DMS79 (cell line): Measurements from ENCODE around the gene SLC22A31.
"Not testable (repeated sequence)": the region's sequence is repeated elsewhere in the genome, so short reads cannot be mapped to it uniquely, and the experiment has no call there.

Source experiments
- DNase-seq: peaks from one replicate; lab custom pipeline; 2025; lab: John Stamatoyannopoulos, UW

SLC22A31 gene

DNA sequence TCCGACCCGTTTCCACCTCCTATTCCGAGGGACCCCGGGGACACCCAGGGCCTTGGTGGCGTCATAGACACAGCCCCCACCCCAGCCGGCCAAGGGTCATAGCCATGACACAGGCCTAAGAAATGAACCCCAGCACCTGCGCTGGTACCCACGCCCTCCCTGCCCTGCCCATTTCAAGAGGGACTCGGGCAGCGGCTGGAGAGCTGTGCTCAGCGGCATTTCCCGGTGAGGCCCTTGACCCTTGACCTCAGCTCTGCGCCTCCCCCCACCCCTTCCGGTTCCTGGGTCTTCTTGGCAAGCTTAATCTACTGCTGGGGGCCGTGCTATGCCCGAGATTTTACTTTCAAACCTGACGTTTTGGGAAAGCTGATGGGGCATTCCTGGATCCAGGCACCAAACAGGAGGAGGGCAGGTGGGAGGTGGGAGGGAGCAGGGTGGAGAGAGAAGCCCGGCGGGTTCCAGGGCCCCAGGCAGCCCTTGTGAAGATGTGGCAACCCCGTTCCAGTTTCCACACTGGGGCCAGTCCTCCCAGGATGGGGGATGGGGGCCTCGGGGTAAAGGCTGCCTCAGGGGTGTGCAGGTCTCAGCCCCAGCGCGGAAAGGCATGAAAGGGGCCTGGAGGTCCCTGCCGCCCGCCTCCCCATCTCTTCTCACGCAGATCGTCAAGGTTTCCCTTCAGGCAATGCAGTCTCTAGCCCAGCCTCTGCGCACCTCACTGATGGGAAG, at the start of gene SLC22A31:
TSS of gene SLC22A31 (minus strand) at position 414 of the 726 bp plus-strand sequence. CDS start at position 378, 36 bp downstream.
- no peak for DNase-seq

DNA sequence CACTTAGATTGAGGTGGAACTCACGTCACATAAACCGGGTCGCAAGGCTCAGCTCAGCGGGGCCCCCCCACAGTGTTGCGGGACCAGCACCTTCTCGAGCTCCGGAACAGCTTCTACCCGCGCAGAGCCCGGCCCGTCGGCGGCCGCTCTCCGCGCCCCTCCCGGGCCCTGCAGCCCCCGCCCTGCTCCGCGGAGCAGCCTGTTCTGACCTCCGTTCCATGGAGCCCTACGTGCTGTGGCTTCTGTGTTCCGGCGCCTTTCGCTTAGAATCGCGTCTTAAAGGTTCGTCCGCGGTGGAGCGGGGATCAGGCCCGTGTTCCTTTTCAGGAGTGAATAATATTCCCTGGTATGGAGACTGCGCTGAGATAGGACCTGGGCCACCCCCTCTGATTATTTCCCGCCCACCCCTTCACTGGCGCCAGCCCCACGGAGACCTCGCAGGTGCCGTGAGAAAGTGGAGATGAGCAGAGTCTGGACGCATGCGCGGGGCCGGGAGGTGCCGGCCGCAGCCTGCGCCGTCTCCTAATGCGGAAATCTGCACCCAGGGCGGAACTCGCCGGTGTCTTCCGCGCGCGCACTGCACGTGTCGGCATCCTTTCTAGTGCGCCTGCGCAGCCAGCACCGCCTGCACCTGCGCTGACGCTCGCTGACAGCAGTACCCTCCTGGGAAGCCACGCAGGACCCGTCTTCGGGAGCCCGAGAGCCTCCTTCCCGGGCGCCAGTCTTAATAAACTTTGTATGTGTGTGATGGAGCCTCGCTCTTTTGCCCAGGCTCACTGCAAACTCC, 48.1 kb upstream of the SLC22A31 start:
- no peak for DNase-seq

DNA sequence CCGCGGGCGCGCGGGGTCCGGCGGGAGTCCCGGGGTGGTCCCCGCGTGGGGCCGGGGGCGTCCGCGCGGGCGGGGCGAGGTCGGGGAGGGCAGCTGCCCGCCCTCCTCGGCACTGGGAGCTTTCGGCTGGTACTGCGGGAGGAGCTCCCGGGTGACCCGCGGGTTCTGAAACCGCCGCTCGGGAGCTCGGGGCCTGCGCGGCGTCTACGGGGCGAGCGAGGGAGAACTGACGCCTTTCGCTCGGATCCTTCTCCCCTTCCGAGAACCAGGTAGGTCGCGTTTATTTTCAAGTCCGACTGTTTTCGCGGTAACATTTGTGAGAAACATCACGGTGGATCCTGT, 47.4 kb upstream of the SLC22A31 start:
- DNase-seq, result not testable (repeated sequence)

DNA sequence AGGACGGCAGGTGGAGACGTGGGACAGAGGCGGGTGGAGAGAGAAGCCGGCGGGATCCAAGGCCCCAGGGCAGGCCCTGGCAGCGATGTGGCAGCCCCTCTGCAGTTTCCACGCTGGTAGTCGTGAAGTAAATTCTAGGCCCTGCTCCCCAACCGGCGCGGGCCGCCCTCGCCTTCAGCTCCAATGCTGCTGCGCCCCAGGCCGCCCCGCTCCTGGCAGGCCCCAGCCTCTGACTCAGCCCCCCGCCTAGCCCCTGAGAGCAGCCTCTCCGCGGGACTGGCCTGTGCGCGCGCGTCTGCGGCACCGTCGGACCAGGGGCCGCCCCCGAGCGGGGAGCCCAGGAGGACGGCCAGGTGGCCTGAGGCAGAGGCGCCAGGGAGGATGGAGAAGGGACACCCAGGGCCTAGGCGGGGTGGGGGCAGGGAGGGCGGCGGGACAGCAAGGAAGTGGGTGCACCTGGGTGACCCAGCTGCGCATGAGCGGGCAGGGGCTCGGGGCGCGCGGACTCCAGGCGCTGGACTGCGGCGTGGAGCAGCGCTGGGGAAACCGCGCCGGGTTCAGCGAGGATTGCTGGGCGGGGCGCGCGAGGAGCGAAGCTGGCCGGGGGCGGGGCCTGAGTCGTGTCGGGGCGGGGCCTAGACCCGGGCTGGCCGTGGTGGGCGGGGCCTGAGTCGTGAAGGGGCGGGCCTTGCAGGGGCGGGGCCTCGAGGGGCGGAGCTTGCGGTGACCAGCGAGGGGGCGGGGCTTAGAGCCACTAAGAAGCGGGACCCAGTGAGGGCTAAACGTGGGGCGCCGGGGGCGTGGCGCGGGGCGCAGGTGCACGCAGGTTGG, 46.8 kb upstream of the SLC22A31 start:
- no peak for DNase-seq

DNA sequence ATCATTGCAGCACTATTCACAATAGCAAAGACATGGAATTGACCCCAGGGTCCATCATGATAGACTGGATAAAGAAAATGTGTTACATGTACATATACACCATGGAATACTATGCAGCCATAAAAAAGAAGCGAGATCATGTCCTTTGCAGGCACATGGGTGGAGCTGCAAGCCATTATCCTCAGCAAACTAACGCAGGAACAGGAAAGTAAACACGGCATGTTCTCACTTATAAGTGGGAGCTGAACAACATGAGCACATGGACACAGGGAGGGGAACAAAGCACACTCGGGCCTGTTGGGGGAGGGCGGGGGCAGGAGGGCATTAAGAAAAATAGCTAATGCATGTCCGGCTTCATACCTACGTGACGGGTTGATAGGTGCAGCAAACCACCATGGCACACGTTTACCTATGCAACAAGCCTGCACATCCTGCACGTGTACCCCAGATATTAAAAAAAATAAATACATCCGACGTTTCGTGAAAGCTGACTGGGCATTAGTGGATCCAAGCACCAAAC, 46.1 kb upstream of the SLC22A31 start:
- no peak for DNase-seq

DNA sequence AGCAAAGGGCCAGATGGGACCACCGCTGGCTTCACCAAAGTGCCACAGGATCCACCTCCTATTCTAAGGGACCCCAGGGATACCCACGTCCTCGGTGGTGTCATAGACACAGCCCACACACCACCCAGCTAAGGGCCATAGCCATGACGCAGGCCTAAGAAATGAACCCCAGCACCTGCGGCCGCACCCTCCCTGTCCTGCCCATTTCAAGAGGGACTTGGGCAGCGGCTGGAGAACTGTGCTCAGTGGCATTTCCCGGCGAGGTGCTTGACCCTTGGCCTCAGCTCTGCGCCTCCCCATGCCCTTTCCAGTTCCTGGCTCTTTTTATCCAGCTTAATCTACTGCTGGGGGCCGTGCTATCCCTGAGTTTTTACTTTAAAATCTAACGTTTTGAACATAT, 44.4 kb upstream of the SLC22A31 start:
- no peak for DNase-seq

DNA sequence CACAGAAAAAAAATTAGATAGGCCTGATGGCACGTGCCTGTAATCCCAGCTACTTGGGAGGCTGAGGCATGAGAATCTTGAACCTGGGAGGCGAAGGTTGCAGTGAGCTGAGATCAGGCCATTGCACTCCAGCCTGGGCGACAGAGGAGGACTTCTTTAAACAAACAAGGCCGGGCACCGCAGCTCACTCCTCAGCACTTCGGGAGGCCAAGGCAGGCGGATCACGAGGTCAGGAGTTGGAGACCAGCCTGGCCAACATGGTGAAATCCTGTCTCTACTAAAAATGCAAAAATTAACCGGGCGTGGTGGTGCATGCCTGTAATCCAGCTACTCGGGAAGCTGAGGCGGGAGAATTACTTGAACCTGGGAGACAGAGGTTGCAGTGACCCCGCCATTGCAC, 43.9 kb upstream of the SLC22A31 start:
- not testable (repeated sequence) for DNase-seq

DNA sequence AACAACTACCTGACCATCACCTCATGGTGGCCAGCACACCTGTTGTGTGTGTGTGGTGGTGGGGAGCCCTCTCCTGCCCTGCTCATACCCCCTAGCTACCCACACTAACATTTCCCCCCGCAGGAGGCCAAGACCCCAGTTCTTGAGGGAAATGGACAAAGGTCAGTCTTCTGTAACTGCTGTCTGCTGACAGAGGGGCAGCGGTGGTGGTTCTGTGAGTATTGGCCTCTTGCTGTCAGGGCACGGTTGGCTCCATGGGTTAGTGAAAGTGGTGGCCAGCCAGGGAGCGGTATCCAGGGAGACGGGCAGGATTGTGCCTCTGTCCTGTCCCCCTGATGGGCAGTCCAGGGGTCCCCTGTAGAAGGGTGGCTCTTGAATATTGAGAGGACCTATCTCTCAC, 43.3 kb upstream of the SLC22A31 start:
- DNase-seq, result no peak

DNA sequence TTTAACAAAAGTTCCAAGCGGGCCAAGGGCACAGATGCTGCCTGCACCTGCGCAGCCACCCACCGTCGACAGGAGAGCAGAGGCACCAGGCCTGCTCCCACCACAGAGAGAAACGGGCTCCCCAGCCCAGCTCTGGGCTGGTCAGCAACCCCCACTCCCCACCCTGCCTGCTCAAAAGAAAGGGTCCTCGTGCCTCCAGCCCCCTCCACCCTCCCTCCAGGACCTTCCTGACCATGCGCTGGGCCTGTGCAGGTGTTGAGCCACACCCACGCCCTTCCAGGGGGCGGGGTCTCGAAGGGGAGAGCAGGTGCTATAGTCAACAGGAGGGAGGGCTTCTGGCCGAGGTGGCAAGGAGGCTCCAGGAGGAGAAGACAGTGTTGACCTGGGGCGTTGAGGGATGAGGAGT, 42.5 kb upstream of the SLC22A31 start:
- no peak for DNase-seq

DNA sequence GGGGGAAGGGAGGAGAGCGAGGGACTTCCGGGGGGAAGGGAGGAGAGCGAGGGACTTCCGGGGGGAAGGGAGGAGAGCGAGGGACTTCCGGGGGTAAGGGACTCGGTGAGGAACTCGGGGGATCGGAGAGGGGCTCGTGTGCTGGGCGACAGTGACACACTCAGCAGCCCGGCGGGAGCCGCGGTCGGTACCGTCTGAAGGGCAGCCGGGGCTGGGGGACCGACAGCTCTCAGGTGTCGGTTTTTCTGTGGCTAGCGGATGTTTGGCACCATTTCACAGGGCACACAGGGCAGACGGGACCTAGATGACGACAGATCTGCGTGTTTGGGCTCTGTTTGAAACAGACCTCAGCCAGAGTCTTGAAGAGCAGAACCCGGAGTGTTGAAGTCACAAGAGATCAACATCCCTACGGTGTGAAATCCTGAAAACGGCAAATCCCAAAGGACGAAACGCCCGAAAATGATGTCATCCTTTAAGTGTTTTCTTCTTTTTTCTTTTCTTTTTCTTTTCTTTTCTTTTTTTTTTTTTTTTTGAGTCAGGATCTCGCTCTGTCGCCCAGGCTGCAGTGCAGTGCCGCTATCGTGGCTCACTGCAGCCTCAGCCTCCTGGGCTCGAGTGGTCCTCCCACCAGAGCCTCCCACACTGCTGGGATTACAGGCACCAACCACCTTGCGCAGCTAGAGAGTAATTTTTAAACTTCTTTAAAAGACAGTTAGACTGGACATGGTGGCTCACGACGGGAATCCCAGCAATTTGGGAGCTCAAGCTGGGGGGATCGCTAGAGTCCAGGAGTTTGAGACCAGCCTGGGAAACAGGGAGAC, 41.1 kb upstream of the SLC22A31 start:
- peak; percentile 48 for DNase-seq

DNA sequence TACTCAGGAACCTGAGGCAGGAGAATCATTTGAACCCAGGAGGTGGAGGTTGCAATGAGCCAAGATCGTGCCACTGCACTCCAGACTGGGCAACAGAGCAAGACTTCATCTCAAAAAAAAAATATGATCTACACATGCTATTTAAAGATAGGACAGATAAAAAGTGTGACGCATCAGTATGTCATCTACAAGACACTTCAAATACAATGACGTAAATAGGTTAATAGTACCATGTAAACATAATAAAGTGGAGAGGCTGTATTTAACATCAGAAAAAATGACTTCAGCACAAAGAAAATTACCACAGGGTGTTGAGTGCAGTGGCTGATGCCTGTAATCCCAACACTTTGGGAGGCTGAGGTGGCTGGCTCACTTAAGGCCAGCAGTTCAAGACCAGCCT, 37.4 kb upstream of the SLC22A31 start:
- DNase-seq, result no peak

DNA sequence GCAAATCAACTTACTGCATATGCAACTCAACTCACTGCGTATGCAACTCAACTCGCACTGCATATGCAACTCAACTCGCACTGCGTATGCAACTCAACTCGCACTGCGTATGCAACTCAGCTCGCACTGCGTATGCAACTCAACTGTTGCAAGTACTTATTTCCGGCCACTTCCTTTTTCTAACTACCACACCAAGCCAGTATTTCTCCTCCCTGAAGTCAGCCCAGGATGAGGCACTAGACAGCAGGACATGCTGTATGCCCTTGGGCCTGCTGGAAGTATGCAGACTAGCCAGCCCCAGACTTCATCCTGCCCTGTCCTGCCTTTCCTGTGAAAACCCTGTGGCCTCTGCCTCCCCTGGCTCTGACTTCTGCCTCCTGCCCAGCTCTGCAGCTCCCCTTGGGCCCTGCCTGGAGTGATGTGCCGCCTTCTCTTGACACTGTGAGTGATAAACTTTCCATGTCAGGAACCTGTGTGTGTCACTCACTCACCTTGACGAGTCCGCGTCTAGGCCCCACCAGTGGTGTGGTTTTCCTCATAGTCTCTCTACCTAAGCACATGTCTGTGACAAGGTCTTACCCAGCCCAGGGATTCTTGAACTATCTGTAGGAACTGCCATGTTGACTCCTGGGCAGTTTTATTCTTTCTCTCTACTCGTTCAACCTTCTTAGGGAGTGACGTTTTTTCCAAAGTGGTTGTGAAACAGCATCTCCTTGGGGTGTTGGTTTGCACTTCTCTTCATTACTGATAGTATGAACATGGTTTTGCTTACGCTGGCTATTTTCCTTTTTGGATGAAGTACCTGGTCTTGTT, 33.5 kb upstream of the SLC22A31 start:
- no peak for DNase-seq

DNA sequence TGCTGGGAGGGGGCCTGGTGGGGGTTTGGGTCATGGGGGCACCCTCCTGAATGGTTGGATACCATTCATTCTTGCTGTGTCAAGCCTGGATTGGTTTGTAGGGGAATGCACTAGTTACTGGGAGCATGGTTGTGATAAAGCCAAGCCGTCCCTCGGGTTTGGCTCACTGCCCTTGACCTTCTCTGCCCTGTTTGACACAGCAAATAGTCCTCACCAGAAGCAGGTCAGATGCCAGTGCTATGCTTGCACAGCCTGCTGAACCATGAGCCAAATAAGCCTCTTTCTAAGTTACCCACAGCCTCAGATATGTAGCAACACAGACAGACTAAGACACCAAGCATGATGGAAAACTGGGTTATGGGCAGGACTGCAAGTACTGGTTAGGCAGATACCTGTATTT, 31.8 kb upstream of the SLC22A31 start:
- no peak for DNase-seq

DNA sequence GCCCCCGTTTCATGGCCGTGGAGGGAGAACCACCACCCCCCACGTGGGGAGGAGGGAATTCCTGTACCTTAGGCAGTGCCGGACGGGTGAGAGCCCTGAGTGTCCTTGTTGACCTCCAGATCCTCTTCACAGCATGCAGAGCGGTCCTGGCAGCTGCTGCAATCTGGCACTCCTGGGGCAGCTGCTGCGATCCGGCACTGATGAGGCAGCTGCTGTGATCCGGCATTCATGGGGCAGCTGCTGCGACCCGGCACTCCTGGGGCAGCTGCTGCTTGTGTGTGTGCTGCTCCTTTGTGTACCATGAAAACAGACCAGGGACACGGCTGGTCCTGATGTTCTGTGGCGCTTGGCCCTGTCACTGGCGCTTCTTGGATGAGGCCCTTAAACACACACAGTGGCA, 29.9 kb upstream of the SLC22A31 start:
- DNase-seq, result no peak

DNA sequence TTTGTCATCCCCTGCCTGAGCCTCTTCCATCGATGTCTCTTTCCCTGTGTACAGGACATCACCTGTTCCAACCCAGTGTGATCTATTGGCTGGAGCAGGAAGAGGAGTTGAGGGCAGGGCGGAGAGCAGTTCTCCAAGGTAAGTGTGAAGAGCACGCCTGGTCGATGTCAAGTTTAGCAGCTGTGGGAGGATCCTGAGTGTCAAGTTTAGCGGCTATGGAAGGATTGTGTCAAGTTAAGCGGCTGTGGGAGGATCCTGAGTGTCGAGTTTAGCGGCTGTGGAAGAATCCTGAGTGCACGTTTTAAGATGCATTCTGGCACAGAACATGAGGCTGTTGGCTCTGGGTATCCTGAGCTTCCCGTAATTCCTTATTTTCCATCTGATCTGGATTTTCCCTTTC, 24.3 kb upstream of the SLC22A31 start:
- DNase-seq, result no peak

DNA sequence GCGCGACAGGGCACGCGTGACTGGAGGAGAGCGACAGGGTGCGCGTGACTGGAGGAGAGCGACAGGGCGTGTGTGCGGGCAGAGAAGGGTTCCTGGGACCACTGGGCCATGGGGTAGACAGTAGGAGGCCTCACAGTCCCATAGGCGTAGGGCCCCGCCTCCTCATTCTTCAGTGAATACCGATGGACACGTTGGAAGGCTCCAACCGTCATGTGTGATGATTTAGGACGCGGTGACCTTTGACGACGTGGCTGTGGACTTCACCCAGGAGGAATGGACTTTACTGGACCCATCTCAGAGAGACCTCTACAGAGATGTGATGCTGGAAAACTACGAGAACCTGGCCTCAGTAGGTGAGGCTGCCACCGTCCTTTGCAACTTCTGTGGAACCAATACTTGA, 22.6 kb upstream of the SLC22A31 start:
- DNase-seq, result no peak

DNA sequence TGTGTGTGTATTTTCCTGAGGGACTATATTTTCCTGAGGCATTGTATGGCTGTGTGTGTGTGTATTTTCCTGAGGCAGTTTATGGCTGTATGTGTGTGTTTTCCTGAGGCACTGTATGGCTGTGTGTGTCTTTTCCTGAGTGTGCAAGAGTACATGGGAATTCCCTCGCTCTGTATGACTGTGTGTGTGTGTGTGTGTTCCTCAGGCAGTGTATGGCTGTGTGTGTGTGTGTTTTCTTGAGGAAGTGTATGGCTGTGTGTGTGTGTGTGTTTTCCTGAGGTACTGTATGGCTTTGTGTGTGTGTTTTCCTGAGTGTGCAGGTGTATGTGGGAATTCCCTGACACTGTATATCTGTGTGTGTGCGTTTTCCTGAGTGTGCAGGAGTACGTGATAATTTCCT, 21.3 kb upstream of the SLC22A31 start:
- no peak for DNase-seq

DNA sequence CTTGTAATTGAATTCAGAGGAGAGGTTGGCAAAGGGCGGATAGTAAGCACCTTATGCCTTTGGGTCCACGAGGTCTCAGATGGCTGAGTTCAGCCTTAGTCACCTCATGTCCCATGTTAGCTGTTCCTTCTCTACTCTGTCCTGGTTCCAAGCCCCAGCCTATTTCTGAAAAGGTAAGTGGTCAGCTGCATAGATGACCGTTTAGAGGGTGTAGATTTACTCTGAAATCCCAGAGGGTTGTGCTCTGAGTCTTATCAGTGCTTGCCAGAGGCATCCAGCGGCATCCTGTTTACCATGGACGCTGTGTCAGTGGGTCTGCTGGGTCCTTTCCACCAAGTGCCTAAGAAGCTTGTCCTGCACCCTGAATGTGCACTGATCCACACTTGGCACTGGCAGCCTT, 19.0 kb upstream of the SLC22A31 start:
- no peak for DNase-seq

DNA sequence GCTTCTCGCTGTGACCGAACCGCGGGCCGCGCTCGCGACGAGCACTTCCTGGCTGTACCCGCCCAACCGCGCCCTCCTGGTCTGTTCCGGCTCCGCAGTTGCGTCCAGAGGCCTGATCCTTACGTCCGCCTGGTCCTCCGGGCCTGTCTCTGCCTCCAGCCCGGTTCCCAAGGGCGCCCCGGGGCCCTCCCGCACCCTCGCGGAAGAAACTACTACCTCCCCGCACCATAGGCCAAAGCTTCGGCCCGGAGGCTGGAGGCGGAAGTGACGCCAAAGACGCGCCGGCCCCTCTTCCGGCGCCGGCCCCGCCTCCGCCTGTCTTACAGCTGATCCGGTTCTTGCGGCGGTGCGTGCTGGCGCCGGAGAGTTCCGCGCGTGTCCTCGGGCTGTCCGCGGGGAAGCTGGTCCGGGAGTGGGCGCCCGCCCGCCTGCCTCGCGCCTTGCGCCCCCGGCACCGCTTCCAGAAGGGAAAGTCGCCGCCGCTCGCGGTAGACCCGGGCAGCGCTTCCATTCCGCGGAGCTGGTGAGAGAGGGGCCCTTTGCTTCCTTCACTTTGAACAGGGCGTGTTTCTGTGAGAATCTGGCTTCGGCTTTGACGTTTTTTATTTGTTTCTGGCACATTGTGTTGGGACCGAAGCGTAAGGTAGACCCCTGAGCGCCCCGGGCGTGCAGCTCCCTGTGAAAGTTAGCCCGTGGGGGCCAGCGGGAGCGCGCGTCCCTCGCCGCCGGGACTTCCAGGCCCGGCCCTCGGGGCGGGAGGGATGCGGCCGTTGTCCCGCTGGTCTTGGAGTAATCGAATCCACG, 17.3 kb upstream of the SLC22A31 start, which contains the start of gene ZNF778:
TSS of gene ZNF778 (plus strand) at position 316 of the 804 bp plus-strand sequence. CDS start 3,425 bp downstream, outside the sequence.
- peak; percentile 2 for DNase-seq

DNA sequence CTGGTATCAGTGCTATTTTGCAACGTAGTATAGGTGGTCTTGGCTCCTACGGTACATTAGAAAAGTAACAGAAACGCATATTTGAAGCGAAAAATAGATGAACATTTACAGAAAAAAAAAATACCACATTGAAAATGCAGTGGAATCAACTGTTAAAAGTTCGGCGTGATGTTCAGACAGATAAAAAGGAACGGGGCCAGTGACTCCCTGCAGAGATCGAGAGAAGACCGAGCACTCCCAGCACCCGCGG, 16.7 kb upstream of the SLC22A31 start:
- no peak for DNase-seq
